ENCODE data around the gene USP31. TPM values are rescaled to one million over a fixed set of nuclear protein-coding genes. Genes with fewer than 3 reads are reported as not detected.

The USP31 gene
- total and polyA plus RNA-seq, 2 of the 13 experiments (the other 11 are each of a cell fraction or from before 2014, with no cell fraction given): 22.5 to 23.3 TPM

DNA sequence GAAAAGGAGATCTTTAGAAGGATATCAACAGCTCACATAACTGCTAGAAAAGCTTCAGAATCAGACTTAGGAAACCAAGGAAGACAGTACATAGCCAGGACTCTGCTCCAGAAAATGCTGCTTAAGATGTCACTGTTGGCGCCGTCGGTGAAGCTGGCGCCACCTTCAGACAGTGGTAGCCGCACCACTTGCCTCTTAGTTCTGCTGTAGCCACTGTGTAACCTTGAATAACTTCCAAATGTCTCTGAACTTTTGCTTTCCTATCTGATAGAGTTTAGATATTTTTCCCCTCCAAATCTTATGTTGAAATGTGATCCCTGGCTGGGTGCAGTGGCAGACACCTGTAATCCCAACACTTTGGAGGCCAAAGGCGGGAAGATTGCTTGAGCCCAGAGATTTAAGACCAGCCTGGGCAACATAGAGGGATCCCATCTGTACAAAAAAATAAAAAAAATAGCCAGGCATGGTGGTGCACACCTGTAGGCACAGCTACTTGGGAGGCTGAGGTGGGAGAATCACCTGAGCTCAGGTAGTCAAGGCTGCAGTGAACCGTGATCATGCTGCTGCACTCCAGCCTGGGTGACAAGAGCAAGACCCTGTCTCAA is 6.3 kb upstream of the USP31 start:
- H3K79me2 ChIP-seq (ENCODE audit: insufficient read depth, low read length): no peaks in the 10 kb centered on the region
- no peaks in the 10 kb centered on the region for H3K36me3 ChIP-seq (replicated peaks in 1 of 2; ENCODE audit: control insufficient read depth in 1 of 2, insufficient read depth in 2 of 2, low read length in 2 of 2)
- peak; percentile 79 for ATAC-seq
- ChIA-PET CTCF (ENCODE audit: low intra/inter-chr PET ratio, low total read pairs) (interaction anchor here (1.5 kb wide), 1 partner anchor 73 kb away, joined by 6 read pairs; no protein-coding TSS in a partner anchor), POLR2A (no interaction called here)
- 27% methylated on average over 7 of the region's 7 CpGs for WGBS (ENCODE audit: low lambda C conversion rate)
- H3K9ac ChIP-seq (ENCODE audit: insufficient read depth, low read depth, low read length): no peak overlapping the region
- intact Hi-C loops (cut with micrococcal nuclease; ENCODE audit: unreplicated experiment) (loop anchor here (5.0 kb wide), 1 partner anchor 258 kb away; no protein-coding TSS in a partner anchor), in situ Hi-C loops (cut with HindIII; ENCODE audit: extremely low pct_ligation_motif_present, low pct_unique_long_range_greater_than_20kb) (no loop called here)
- DNase-seq (ENCODE audit: low spot score): no peak
- H3K9me3 ChIP-seq (ENCODE audit: low read length): no peaks in the 10 kb centered on the region
- peak; percentile 56 for FAIRE-seq
- H3K4me3 ChIP-seq (replicated peaks in 1 of 3; ENCODE audit: insufficient read depth in 1 of 3, low read depth in 2 of 3, low read length in 3 of 3): no peak overlapping the region
- no peak overlapping the region for H3K4me2 ChIP-seq (ENCODE audit: low read depth, low read length)
- H3K4me1 ChIP-seq (ENCODE audit: insufficient read depth, low read length): peaks cover 12% of the 10 kb centered on the region
- H2AFZ ChIP-seq (ENCODE audit: low read length): no peak overlapping the region
- no peak overlapping the region for H3K27ac ChIP-seq (ENCODE audit: extremely low read length, insufficient read depth, low read length)
- H4K20me1 ChIP-seq (ENCODE audit: insufficient read depth, low read length): no peaks in the 10 kb centered on the region
- H3K27me3 ChIP-seq (ENCODE audit: control insufficient read depth in 1 of 2, insufficient read depth in 2 of 2, low read length in 2 of 2): peaks cover 2 to 15% of the 10 kb centered on the region in 2 experiments; a peak in 2 of 5 replicates
- BruUV-seq (replicated peaks): no TSS peak
- TF ChIP-seq ZNF121 (CRISPR knock-in tag; IDR thresholded peaks at IDR 0.05) (peak; percentile 65; the same call in 1 of the 2 replicates), ZNF607 (CRISPR knock-in tag; IDR thresholded peaks at IDR 0.05; ENCODE audit: borderline replicate concordance) (no peak), STAG1 (CRISPR knock-in tag; IDR thresholded peaks at IDR 0.05) (peak; percentile 85), THAP11 (CRISPR knock-in tag; IDR thresholded peaks at IDR 0.05) (0 out of 2 replicates have a peak, but pooled peaks have one; percentile 16), POGK (CRISPR knock-in tag; conservative IDR thresholded peaks at IDR 0.05) (0 out of 2 replicates have a peak, but pooled peaks have one; percentile 38), TBX3 (IDR thresholded peaks at IDR 0.05; ENCODE audit: borderline replicate concordance) (no peak), RXRB (CRISPR knock-in tag; IDR thresholded peaks at IDR 0.05; ENCODE audit: borderline replicate concordance) (0 out of 2 replicates have a peak, but pooled peaks have one; percentile 28), ZNF460 (CRISPR knock-in tag; IDR thresholded peaks at IDR 0.05; ENCODE audit: borderline replicate concordance) (peak; percentile 40; the same call in 1 of the 2 replicates), ZNF572 (CRISPR knock-in tag; IDR thresholded peaks at IDR 0.05) (no peak), BHLHE40 (IDR thresholded peaks at IDR 0.05; ENCODE audit: low read length) (no peak), MED1 (CRISPR knock-in tag; IDR thresholded peaks at IDR 0.05) (peak; percentile 34; the same call in 1 of the 2 replicates), NCOR1 (IDR thresholded peaks at IDR 0.05; ENCODE audit: borderline replicate concordance, low read length) (no peak), ELF4 (CRISPR knock-in tag; IDR thresholded peaks at IDR 0.05; ENCODE audit: borderline replicate concordance) (no peak), ZNF274 (CRISPR knock-in tag; IDR thresholded peaks at IDR 0.05) (0 out of 2 replicates have a peak, but pooled peaks have one; percentile 25), KDM2A (CRISPR knock-in tag; IDR thresholded peaks at IDR 0.05; ENCODE audit: borderline replicate concordance, low read depth) (peak; percentile 63)
- TF ChIP-seq, protein P1, sequence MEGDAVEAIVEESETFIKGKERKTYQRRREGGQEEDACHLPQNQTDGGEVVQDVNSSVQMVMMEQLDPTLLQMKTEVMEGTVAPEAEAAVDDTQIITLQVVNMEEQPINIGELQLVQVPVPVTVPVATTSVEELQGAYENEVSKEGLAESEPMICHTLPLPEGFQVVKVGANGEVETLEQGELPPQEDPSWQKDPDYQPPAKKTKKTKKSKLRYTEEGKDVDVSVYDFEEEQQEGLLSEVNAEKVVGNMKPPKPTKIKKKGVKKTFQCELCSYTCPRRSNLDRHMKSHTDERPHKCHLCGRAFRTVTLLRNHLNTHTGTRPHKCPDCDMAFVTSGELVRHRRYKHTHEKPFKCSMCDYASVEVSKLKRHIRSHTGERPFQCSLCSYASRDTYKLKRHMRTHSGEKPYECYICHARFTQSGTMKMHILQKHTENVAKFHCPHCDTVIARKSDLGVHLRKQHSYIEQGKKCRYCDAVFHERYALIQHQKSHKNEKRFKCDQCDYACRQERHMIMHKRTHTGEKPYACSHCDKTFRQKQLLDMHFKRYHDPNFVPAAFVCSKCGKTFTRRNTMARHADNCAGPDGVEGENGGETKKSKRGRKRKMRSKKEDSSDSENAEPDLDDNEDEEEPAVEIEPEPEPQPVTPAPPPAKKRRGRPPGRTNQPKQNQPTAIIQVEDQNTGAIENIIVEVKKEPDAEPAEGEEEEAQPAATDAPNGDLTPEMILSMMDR (CRISPR knock-in tag; IDR thresholded peaks at IDR 0.05): peak; percentile 78
- TF ChIP-seq, protein P2, sequence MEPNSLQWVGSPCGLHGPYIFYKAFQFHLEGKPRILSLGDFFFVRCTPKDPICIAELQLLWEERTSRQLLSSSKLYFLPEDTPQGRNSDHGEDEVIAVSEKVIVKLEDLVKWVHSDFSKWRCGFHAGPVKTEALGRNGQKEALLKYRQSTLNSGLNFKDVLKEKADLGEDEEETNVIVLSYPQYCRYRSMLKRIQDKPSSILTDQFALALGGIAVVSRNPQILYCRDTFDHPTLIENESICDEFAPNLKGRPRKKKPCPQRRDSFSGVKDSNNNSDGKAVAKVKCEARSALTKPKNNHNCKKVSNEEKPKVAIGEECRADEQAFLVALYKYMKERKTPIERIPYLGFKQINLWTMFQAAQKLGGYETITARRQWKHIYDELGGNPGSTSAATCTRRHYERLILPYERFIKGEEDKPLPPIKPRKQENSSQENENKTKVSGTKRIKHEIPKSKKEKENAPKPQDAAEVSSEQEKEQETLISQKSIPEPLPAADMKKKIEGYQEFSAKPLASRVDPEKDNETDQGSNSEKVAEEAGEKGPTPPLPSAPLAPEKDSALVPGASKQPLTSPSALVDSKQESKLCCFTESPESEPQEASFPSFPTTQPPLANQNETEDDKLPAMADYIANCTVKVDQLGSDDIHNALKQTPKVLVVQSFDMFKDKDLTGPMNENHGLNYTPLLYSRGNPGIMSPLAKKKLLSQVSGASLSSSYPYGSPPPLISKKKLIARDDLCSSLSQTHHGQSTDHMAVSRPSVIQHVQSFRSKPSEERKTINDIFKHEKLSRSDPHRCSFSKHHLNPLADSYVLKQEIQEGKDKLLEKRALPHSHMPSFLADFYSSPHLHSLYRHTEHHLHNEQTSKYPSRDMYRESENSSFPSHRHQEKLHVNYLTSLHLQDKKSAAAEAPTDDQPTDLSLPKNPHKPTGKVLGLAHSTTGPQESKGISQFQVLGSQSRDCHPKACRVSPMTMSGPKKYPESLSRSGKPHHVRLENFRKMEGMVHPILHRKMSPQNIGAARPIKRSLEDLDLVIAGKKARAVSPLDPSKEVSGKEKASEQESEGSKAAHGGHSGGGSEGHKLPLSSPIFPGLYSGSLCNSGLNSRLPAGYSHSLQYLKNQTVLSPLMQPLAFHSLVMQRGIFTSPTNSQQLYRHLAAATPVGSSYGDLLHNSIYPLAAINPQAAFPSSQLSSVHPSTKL (CRISPR knock-in tag; IDR thresholded peaks at IDR 0.05): 0 out of 2 replicates have a peak, but pooled peaks have one; percentile 17

Data from HepG2 (cell line).